K562 (cell line): ENCODE data around the gene KRTAP27-1. TPM values are rescaled to one million over a fixed set of nuclear protein-coding genes. Genes with fewer than 3 reads are reported as not detected.

Experiments used
- ATAC-seq: fragments of 200-7000 bp; cut with Tn5 transposase; 3 replicates; pipeline ENCODE4 v1.9.1; 2020; ENCODE audit warnings: moderate library complexity
- BruUV-seq: library from RNA; stranded (reverse); fragments of 400-500 nt; replicated peaks from 2 replicates; lab custom pipeline; 2021; lab: Mats Ljungman, UMichigan
- CTCF ChIA-PET: fragments of 300-600 bp; formaldehyde crosslinking; extraction: SDS; loops from one replicate; lab custom pipeline; 2021; ENCODE audit warnings: low intra/inter-chr PET ratio; lab: Yijun Ruan, JAX
- POLR2A ChIA-PET: fragments of 300-600, 350-650 bp; sonication (Branson Sonifier 250); formaldehyde crosslinking; extraction: SDS; loops from one replicate; lab custom pipeline; 2021; ENCODE audit warnings: antibody characterized with exemption, inconsistent platforms; lab: Yijun Ruan, JAX
- DNase-seq, 4 experiments: peaks; one replicate each; pipeline versions ENCODE4 v3.0.0 to v3.0.0-alpha.2; 2011 to 2018; ENCODE audit warnings: low spot score in 3 of 4, mixed read lengths in 3 of 4; ENCODE audit errors: extremely low read depth in 1 of 4
- FAIRE-seq: peaks from 2 replicates; lab custom pipeline; 2011; peaks lifted over from hg19 to GRCh38; lab: Jason Lieb, UNC
- H2AFZ ChIP-seq: 2 replicates; pipeline ENCODE4 v1.6.0; 2011; ENCODE audit warnings: low read depth, low read length, control low read depth, inconsistent platforms
- H3K27ac ChIP-seq: fragments of 200-600 bp; 3 replicates; pipeline ENCODE4 v1.8.0; 2011; ENCODE audit warnings: low read depth, mild to moderate bottlenecking, control low read depth, inconsistent platforms, low read length, moderate library complexity, mixed read lengths; ENCODE audit errors: extremely low read depth
- H3K27me3 ChIP-seq, 2 experiments: fragments of 300-600 bp in 1 of 2; 2 replicates in 1 of 2; 3 replicates in 1 of 2; pipeline versions ENCODE4 v1.6.0 to v1.8.0; 2011; ENCODE audit warnings: inconsistent platforms in 2 of 2, low read length in 2 of 2, mild to moderate bottlenecking in 1 of 2, mixed read lengths in 1 of 2, moderate library complexity in 1 of 2; ENCODE audit not compliant: control insufficient read depth in 2 of 2, insufficient read depth in 2 of 2
- H3K36me3 ChIP-seq: fragments of 300-600 bp; 3 replicates; pipeline ENCODE4 v1.8.0; 2011; ENCODE audit warnings: mild to moderate bottlenecking, low read length, inconsistent platforms; ENCODE audit not compliant: control insufficient read depth, insufficient read depth
- H3K4me1 ChIP-seq, 2 experiments: fragments of 200-600 bp in 1 of 2; replicated peaks in 1 of 2; 2 replicates in 1 of 2; 3 replicates in 1 of 2; pipeline versions ENCODE4 v1.5.1 to v1.8.0; 2011; ENCODE audit warnings: inconsistent platforms in 2 of 2, low read length in 2 of 2, mild to moderate bottlenecking in 1 of 2, mixed read lengths in 1 of 2, moderate library complexity in 1 of 2; ENCODE audit not compliant: control insufficient read depth in 2 of 2, insufficient read depth in 2 of 2
- H3K4me2 ChIP-seq: 2 replicates; pipeline ENCODE4 v1.6.1; 2011; ENCODE audit warnings: low read length, control low read depth, inconsistent platforms, mixed read lengths; ENCODE audit not compliant: insufficient read depth
- H3K4me3 ChIP-seq: fragments of 200-600 bp; sonication (generic), shearing (Covaris generic); 2 replicates; pipeline ENCODE4 v1.5.1; 2016; ENCODE audit warnings: control low read depth, inconsistent platforms
- H3K79me2 ChIP-seq: fragments of 200-600 bp; 3 replicates; pipeline ENCODE4 v1.8.0; 2011; ENCODE audit warnings: low read length, inconsistent platforms; ENCODE audit not compliant: control insufficient read depth, insufficient read depth
- H3K9ac ChIP-seq, 2 experiments: 2 replicates each; pipeline versions ENCODE4 v1.6.0 to v1.6.1; 2011; ENCODE audit warnings: low read depth in 2 of 2, low read length in 2 of 2, control low read depth in 1 of 2, inconsistent platforms in 1 of 2, mild to moderate bottlenecking in 1 of 2, mixed read lengths in 1 of 2; ENCODE audit not compliant: insufficient read depth in 1 of 2
- H3K9me1 ChIP-seq: one replicate; pipeline ENCODE4 v1.6.0; 2011; ENCODE audit warnings: inconsistent platforms, mild to moderate bottlenecking, low read length, moderate library complexity; ENCODE audit not compliant: control insufficient read depth, insufficient read depth
- H3K9me3 ChIP-seq: replicated peaks from 2 replicates; pipeline ENCODE4 v1.5.1; 2011; ENCODE audit warnings: low read depth, low read length, inconsistent platforms; ENCODE audit not compliant: control insufficient read depth, insufficient read depth
- H4K20me1 ChIP-seq: replicated peaks from 2 replicates; pipeline ENCODE4 v1.6.1; 2011; ENCODE audit warnings: low read length, inconsistent platforms, mixed read lengths; ENCODE audit not compliant: control insufficient read depth, insufficient read depth
- ARID1B ChIP-seq: fragments of 450-650 bp; IDR thresholded peaks from 2 replicates; pipeline ENCODE4 v1.6.1; 2016; ENCODE audit warnings: antibody characterized with exemption, mild to moderate bottlenecking, inconsistent platforms
- ATF6 ChIP-seq: sonication (generic); formaldehyde crosslinking; IDR thresholded peaks from 2 replicates; pipeline ENCODE4 v1.4.0; 2020; ENCODE audit warnings: mild to moderate bottlenecking, missing genetic modification reagents
- BHLHE40 ChIP-seq: IDR thresholded peaks from 2 replicates; pipeline ENCODE4 v1.6.1; 2011; ENCODE audit warnings: low read length, improper control_type of control experiment
- EZH2 ChIP-seq: IDR thresholded peaks from 2 replicates; pipeline ENCODE4 v1.6.1; 2012; ENCODE audit warnings: low read depth, mild to moderate bottlenecking, inconsistent platforms, low read length, borderline replicate concordance
- MCM2 ChIP-seq: fragments of 450-650 bp; IDR thresholded peaks from 2 replicates; pipeline ENCODE4 v1.6.1; 2017; ENCODE audit warnings: low read depth, mild to moderate bottlenecking
- SRSF9 ChIP-seq: fragments of 200-400 bp; formaldehyde crosslinking; IDR thresholded peaks from 2 replicates; pipeline ENCODE4 v1.6.1; 2017; ENCODE audit warnings: low read depth, low read length, borderline replicate concordance
- STAT6 ChIP-seq: sonication (generic); formaldehyde crosslinking; IDR thresholded peaks from 2 replicates; pipeline ENCODE4 v1.8.1; 2023; ENCODE audit warnings: mild to moderate bottlenecking, missing genetic modification reagents
- TAF1 ChIP-seq: IDR thresholded peaks from 2 replicates; pipeline ENCODE4 v1.6.1; 2011; ENCODE audit warnings: mild to moderate bottlenecking, low read length, moderate library complexity; ENCODE audit not compliant: insufficient read depth, control insufficient read depth, severe bottlenecking; ENCODE audit errors: extremely low read depth
- XRCC5 ChIP-seq: fragments of 200-400 bp; formaldehyde crosslinking; IDR thresholded peaks from 2 replicates; pipeline ENCODE4 v1.6.1; 2017; ENCODE audit warnings: low read depth, mild to moderate bottlenecking, low read length
- ZBTB8A ChIP-seq: fragments of 450-650 bp; IDR thresholded peaks from 2 replicates; pipeline ENCODE4 v1.6.1; 2018; ENCODE audit warnings: mild to moderate bottlenecking, moderate library complexity; ENCODE audit not compliant: partially characterized antibody
- ZNF146 ChIP-seq: IDR thresholded peaks from one replicate; pipeline ENCODE4 v1.6.1; 2018; ENCODE audit warnings: missing compliant biosample characterization; ENCODE audit not compliant: unreplicated experiment
- ZNF445 ChIP-seq: fragments of 250-450 bp; sonication (Bioruptor Pico); IDR thresholded peaks from 2 replicates; pipeline ENCODE4 v1.4.0; 2020; ENCODE audit warnings: low read depth, mild to moderate bottlenecking, moderate library complexity
- ZNF583 ChIP-seq: fragments of 250-450 bp; sonication (Bioruptor Pico); IDR thresholded peaks from 2 replicates; pipeline ENCODE4 v1.4.0; 2020
- WGBS: fragments of 100-300 bp; shearing (Covaris generic); methylation state at CpG from one replicate; pipeline ENCODE4 v1.1.6; 2016; ENCODE audit warnings: low coverage, mixed read lengths; ENCODE audit not compliant: insufficient coverage; ENCODE audit errors: missing lambda C conversion rate; 5-methylcytosine and 5-hydroxymethylcytosine counted together
- in situ Hi-C: fragments of 300-500 bp; cut with MboI; formaldehyde crosslinking; loops from 4 replicates; pipeline ENCODE4 v1.15.0; 2018; ENCODE audit warnings: inconsistent platforms, mixed read lengths
- intact Hi-C: fragments of 100-400 bp; cut with micrococcal nuclease; formaldehyde crosslinking; loops from 2 replicates; pipeline ENCODE4 v1.14.2; 2022
- polyA plus RNA-seq, 8 experiments: library from polyadenylated mRNA; depleted of rRNA in 4 of 8; stranded (reverse) in 5 of 8; unstranded in 3 of 8; fragments of >200 nt; fragmentation: Nextera tagmentation in 2 of 8; fragmentation: Illumina TruSeq in 1 of 8; extraction: Ambion mirVana in 2 of 8; extraction: Trizol in 1 of 8; gene quantifications; 2 replicates each; pipeline versions ENCODE4 v1.2.1 to v1.2.3, GENCODE V29; 2011 to 2014; ENCODE audit warnings: inconsistent platforms in 1 of 8, missing spikeins in 1 of 8
- total RNA-seq, 7 experiments: library from RNA; depleted of rRNA in 6 of 7; stranded (reverse); fragments of >200 nt in 6 of 7; fragmentation: Illumina TruSeq in 2 of 7; extraction: Trizol in 2 of 7; gene quantifications; 2 replicates each; pipeline versions ENCODE4 v1.2.1 to v1.2.3, GENCODE V29; 2011 to 2021; ENCODE audit warnings: low replicate concordance in 1 of 7

The KRTAP27-1 gene
- total and polyA plus RNA-seq, 9 of the 15 experiments (the other 6 are each of a cell fraction or from before 2014, with no cell fraction given) = not detected

GRCh38 chr21:30332681-30333080 is 4.8 kb downstream of the KRTAP27-1 start:
- no TSS peak for BruUV-seq

GRCh38 chr21:30329203-30329875 is 8.2 kb downstream of the KRTAP27-1 start:
- no peaks in the 10 kb centered on the region for H3K4me1 ChIP-seq
- ChIA-PET CTCF (no interaction called here), POLR2A (no interaction called here)
- H3K79me2 ChIP-seq = no peaks in the 10 kb centered on the region
- 0% methylated on average over 4 of the region's 4 CpGs for WGBS
- in situ Hi-C loops (no loop called here), intact Hi-C loops (no loop called here)
- no peak overlapping the region for H3K27ac ChIP-seq
- no peaks in the 10 kb centered on the region for H3K36me3 ChIP-seq
- no peaks in the 10 kb centered on the region for H3K27me3 ChIP-seq
- BruUV-seq = no TSS peak
- no peaks in the 10 kb centered on the region for H3K9me1 ChIP-seq
- no peaks in the 10 kb centered on the region for H3K9me3 ChIP-seq
- FAIRE-seq = no peak
- H3K4me3 ChIP-seq = no peak overlapping the region
- no peak overlapping the region for H2AFZ ChIP-seq
- no peak overlapping the region for H3K4me2 ChIP-seq
- no peak for DNase-seq
- H4K20me1 ChIP-seq = no peaks in the 10 kb centered on the region
- H3K9ac ChIP-seq = no peak overlapping the region
- ATAC-seq = no peak
- no peak for TF ChIP-seq ZNF583 (CRISPR knock-in tag)
- TF ChIP-seq ATF6 = no peak
- no peak for TF ChIP-seq EZH2
- no peak for TF ChIP-seq MCM2
- no peak for TF ChIP-seq STAT6
- TF ChIP-seq SRSF9 = no peak
- no peak for TF ChIP-seq BHLHE40
- TF ChIP-seq ZNF445 (CRISPR knock-in tag) = no peak
- no peak for TF ChIP-seq ZBTB8A
- no peak for TF ChIP-seq ARID1B
- TF ChIP-seq ZNF146 (CRISPR knock-in tag) = no peak

More at GRCh38 chr21:30332681-30333080, 4.8 kb downstream of the KRTAP27-1 start:
- ChIA-PET POLR2A (no interaction called here), CTCF (no interaction called here)
- Histone ChIP-seq H3K9me1 (no peaks in the 10 kb centered on the region), H3K9me3 (no peaks in the 10 kb centered on the region), H3K27ac (no peak overlapping the region), H3K27me3 (no peaks in the 10 kb centered on the region), H3K9ac (no peak overlapping the region), H3K4me3 (no peak overlapping the region), H2AFZ (no peak overlapping the region), H3K4me2 (no peak overlapping the region), H3K4me1 (no peaks in the 10 kb centered on the region), H3K36me3 (no peaks in the 10 kb centered on the region), H4K20me1 (no peaks in the 10 kb centered on the region), H3K79me2 (no peaks in the 10 kb centered on the region)
- FAIRE-seq (no peak), ATAC-seq (no peak), DNase-seq (no peak)
- TF ChIP-seq XRCC5 (no peak), TAF1 (no peak)
- in situ Hi-C loops = no loop called here
- intact Hi-C loops = no loop called here
- WGBS = 0% methylated on average over 2 of the region's 2 CpGs
